DMS114 treated with DMSO at 0.1 percent for 48 hours (cell line): ENCODE measurements around the gene CPNE6.

ENCODE experiments used
- DNase-seq: peaks from one replicate; lab custom pipeline; 2025; ENCODE audit not compliant: unreplicated experiment; lab: John Stamatoyannopoulos, UW

CPNE6 gene

GRCh38 chr14:24126939-24127338 lies 55.6 kb downstream of the CPNE6 start:
- DNase-seq: no peak

- no peak for DNase-seq
Measured at GRCh38 chr14:24127673-24128072, 56.3 kb downstream of the CPNE6 start.
